ENCODE data around the gene HSPA4L.
A peak's percentile ranks its signal among the peaks of the same experiment; 100 is the strongest.

Gene HSPA4L

DNA sequence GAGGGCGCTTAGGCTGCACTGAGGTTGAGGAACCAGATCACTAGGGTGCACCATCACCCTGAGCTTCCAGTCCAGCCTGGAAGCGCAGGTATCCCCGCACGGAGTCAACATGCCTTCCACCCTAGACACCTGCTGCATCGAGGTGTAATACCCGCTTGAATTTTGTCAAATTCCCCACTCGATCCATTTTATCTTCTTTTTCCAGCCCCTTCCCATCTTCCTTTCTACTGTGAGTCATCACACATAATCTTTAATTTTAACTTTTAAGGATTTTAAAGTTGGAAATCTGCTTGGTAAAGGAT lies 99.4 kb downstream of the HSPA4L start:
- Histone ChIP-seq H3K4me1 (ENCODE audit: control insufficient read depth, insufficient read depth, low read length) (no peaks in the 10 kb centered on the region), H3K27me3 (ENCODE audit: control insufficient read depth, insufficient read depth, low read length) (no peaks in the 10 kb centered on the region), H3K36me3 (ENCODE audit: control insufficient read depth, insufficient read depth, low read length) (peaks cover 6% of the 10 kb centered on the region)

GRCh38 chr4:127888559-127888958 lies 106.4 kb downstream of the HSPA4L start:
- Histone ChIP-seq H3K9ac (ENCODE audit: low read depth, low read length) (no peak overlapping the region), H3K36me3 (ENCODE audit: control insufficient read depth, insufficient read depth, low read length) (peaks cover 20% of the 10 kb centered on the region)

More for the DNA sequence above, 99.4 kb downstream of the HSPA4L start:
- peak overlapping the region; percentile 99 for H3K9ac ChIP-seq (ENCODE audit: low read depth, low read length)
- H3K9me3 ChIP-seq (ENCODE audit: control insufficient read depth, insufficient read depth, low read length): no peaks in the 10 kb centered on the region
- H3K4me3 ChIP-seq (ENCODE audit: low read depth, low read length): peak overlapping the region; percentile 93

GRCh38 chr4:127889903-127890302 lies 107.8 kb downstream of the HSPA4L start:
- H3K4me1 ChIP-seq (ENCODE audit: control insufficient read depth, insufficient read depth, low read length): no peaks in the 10 kb centered on the region
- H3K4me3 ChIP-seq (ENCODE audit: low read depth, low read length): no peak overlapping the region
- peaks cover 30% of the 10 kb centered on the region for H3K36me3 ChIP-seq (ENCODE audit: control insufficient read depth, insufficient read depth, low read length)
- H3K9me3 ChIP-seq (ENCODE audit: control insufficient read depth, insufficient read depth, low read length): no peaks in the 10 kb centered on the region
- no peaks in the 10 kb centered on the region for H3K27me3 ChIP-seq (ENCODE audit: control insufficient read depth, insufficient read depth, low read length)
- no peak overlapping the region for H3K9ac ChIP-seq (ENCODE audit: low read depth, low read length)

More at GRCh38 chr4:127888559-127888958, 106.4 kb downstream of the HSPA4L start:
- Histone ChIP-seq H3K4me3 (ENCODE audit: low read depth, low read length) (no peak overlapping the region), H3K9me3 (ENCODE audit: control insufficient read depth, insufficient read depth, low read length) (no peaks in the 10 kb centered on the region), H3K4me1 (ENCODE audit: control insufficient read depth, insufficient read depth, low read length) (no peaks in the 10 kb centered on the region), H3K27me3 (ENCODE audit: control insufficient read depth, insufficient read depth, low read length) (no peaks in the 10 kb centered on the region)
